HG02981 (cell line): ENCODE measurements around the gene NR1D2.
"Not testable (repeated sequence)": the region's sequence is repeated elsewhere in the genome, so short reads cannot be mapped to it uniquely, and the experiment has no call there.

Source experiments
- ATAC-seq: cut with Tn5 transposase; IDR thresholded peaks from one replicate; pipeline ENCODE4 v1.9.1; 2021; ENCODE audit warnings: mild to moderate bottlenecking, moderate library complexity; ENCODE audit not compliant: unreplicated experiment

The NR1D2 gene

GRCh38 chr3:24002129-24002528 is 57.0 kb downstream of the NR1D2 start:
- no peak for ATAC-seq

DNA sequence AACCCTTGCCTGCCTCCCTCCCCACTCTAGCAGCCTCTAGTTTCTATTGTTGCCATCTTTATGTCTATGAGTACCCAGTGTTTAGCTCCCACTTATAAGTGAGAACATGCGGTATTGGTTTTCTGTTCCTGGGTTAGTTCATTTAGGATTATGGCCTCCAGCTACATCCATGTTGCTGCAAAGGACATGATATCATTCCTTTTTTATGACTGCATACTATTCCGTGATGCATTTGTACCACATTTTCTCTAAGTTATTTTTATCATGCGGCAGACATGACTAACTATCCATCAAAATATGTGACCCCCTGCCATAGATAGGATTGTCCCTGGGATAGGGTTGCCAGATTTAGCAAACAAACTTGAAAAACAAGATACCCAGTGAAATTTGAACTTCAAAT is 58.4 kb downstream of the NR1D2 start:
- ATAC-seq = no peak

- ATAC-seq = peak; percentile 87
Observed at GRCh38 chr3:24004171-24004938, 59.3 kb downstream of the NR1D2 start.

DNA sequence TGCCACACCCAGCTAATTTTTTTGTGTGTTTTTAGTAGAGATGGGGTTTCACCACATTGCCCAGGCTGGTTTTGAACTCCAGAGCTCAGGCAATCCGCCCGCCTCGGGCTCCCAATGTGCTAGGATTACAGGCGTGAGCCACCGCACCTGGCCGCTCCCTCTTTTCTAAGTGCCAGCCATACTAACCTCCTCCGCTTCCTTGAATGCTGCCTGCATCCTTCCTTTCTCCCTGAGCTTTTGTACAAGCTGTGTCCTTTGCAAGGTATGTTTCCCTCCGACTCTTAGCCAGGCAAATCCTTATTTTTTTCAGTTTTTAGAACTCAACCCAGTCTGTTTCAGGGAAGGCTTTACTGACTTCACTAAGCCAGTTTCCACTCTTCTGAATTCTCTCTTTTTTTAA is 60.6 kb downstream of the NR1D2 start:
- no peak for ATAC-seq

DNA sequence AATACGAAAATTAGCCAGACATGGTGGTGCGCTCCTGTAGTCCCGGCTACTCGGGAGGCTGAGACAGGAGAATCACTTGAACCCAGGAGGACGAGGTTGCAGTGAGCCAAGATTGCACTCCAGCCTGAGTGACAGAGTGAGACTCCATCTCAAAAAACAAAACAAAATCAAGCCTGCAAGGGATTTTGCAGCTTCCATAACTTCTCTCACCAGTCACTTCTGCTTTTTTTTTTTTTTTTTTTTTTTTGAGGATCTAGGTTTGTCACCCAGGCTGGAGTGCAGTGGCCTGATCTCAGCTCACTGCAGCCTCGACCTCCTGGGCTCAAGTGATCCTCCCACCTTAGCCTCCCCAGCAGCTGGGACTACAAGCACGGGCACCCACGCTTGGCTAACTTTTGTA is 65.7 kb downstream of the NR1D2 start:
- ATAC-seq = not testable (repeated sequence)

DNA sequence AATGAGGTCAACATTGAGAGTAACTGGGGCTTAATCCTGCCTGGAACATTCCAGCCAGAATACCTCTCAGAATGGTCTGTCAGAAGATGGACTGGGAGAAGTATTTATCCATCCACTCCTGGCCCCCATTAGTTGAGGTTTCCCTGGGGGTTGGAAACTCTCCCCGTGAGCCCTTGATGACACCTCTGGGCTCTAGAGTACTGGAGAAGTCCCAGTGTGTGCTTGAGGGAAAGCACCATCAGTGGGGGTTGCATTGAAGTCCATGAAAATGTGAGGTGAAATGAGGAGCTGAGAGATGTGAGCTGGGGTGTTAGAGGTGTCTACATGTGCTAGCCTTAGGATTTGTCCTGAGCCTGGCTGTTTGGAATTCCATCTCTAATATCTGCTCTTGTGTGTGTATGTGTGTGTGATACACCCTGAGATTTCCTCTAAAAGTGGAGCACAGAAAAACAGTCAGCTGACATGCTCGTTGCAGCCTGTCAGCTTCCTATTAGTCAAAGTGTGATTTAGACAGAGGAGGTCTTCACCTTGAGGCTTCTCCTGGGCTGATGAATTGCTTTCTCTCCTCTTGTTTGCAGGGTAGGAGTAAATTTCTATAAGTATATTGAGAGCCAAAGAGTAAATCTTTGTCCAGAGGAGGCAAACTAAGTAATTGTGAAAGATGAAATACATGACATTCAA is 67.6 kb downstream of the NR1D2 start:
- ATAC-seq = no peak

- no peak for ATAC-seq
Observed at GRCh38 chr3:24017305-24017704, 72.2 kb downstream of the NR1D2 start.

- no peak for ATAC-seq
Observed at GRCh38 chr3:24018784-24019570, 73.9 kb downstream of the NR1D2 start.

DNA sequence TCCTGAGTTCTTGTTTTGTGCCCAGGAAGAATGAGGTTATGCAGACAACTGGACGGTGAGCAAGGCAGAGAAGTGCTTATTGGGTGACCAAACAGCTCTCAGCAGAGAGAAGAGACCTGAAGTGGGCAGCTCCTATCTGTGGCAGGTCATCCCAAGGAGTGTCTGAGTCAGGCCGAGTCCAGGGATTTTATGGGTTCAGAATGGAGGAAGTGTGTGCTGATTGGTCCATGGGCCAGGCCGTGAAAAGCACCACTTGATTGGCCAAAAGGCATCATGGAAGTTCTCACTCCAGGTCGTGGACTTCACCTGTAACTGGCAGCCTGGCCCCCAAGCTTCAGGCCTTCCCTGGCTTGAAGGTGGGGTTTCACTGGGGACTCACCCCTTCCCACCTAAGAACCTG is 74.5 kb downstream of the NR1D2 start:
- ATAC-seq = no peak

DNA sequence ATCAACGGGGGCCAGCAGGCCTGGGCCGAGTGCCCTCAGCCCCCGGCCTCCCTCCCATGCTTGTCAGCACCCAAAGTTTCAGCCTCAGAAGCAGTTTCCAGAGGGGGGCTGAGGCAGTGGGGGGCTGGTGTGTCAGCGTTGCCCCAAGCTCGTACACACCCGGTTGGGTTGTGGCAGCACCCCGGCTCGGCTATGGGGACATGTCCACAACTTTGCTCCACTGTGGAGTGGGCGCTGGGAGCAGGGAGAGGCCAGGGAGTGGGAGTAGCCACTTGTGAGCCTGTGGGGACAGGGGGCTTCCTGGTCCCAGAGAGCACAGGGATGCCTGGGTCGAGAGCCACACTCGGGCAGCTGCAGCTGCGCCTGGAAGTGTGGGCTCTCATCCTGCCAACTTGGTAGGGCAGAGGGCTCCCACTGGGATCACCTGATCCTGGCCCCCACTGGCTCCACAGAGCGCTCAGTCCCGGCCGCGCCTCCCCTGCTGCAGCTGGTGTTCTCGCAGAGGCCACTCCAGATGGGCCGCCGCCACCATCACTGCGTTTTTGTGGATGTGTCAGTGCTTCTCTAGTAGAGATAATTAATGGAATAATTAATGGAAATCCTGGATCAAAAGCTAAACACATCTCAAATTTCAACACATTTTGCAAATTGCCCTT is 75.1 kb downstream of the NR1D2 start:
- ATAC-seq = no peak

DNA sequence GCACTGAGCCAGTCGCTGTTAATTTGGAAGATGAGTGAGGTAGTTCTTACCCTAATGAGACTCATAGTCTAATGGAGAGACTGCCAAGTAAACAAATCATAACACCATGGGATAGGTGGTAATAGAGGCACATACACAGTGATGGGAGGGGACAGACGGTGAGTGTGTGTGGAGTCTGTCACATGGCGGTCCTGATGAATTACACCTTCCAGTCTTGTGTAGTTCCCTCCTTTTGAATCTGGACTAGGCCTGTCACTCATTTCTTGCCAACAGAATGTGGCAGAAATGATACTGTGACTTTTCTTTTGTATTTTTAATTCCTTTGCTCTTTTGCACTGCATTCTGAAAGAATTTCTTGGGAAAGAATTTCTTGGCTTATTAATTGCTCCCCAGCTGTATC is 78.1 kb downstream of the NR1D2 start:
- no peak for ATAC-seq

DNA sequence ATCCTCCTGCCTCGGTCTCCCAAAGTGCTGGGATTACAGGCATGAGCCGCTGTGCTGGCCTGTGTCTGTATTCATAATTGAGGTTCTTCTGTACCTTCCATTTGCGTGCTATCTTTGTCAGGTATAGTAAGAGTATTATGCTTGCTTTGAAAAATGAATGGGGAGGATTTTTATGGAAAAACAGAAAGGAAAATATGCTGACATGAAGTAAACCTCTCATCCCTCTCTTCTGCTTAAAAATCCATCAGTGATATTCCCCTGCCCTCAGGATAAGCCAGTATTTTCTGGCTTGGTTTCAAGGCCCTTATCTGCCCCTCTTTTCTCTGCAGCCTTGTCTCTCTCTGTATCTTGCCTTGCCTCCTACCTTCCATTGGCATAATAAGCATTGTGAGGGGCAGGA is 80.7 kb downstream of the NR1D2 start:
- no peak for ATAC-seq

GRCh38 chr3:24026665-24027064 is 81.6 kb downstream of the NR1D2 start:
- ATAC-seq = not testable (repeated sequence)

DNA sequence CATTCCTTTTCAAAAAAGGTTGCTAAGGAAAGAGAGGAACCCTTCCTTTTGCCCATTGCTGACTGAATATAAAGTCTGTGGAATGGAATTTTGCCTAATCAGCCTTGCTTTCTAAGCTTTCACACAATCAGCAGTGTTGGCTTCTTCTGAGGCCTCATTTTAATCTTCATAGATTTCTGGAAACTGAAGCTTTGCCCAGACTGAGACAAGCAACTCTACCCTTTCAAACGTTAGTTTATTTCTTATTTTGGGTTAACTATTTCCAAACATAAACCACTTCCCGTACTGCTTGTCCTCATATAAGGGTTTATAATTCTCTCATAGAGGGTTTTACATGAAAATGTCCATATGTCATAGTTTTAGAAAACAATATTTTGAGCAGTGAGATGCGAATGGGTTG is 82.9 kb downstream of the NR1D2 start:
- no peak for ATAC-seq
